SK-N-SH treated with all-trans-retinoic acid at 6 μM for 48 hours (cell line): ENCODE measurements around the gene PTCD1.

Experiments used
- BACH2 ChIP-seq: fragments of 250-450 bp; sonication (Bioruptor Pico); IDR thresholded peaks from 2 replicates; pipeline ENCODE4 v1.9.0; 2021; ENCODE audit warnings: mild to moderate bottlenecking, borderline replicate concordance
- CSRNP3 ChIP-seq: fragments of 250-450 bp; sonication (Bioruptor Pico); IDR thresholded peaks from 2 replicates; pipeline ENCODE4 v1.5.1; 2021; ENCODE audit warnings: mild to moderate bottlenecking, moderate library complexity
- OSR1 ChIP-seq: fragments of 250-450 bp; sonication (Bioruptor Pico); IDR thresholded peaks from 2 replicates; pipeline ENCODE4 v1.8.0; 2022; ENCODE audit warnings: moderate library complexity, mild to moderate bottlenecking, inconsistent platforms
- PATZ1 ChIP-seq: fragments of 250-450 bp; sonication (Bioruptor Pico); IDR thresholded peaks from 2 replicates; pipeline ENCODE4 v1.8.0; 2020; ENCODE audit warnings: mild to moderate bottlenecking, moderate library complexity, borderline replicate concordance
- PPARA ChIP-seq: fragments of 250-450 bp; sonication (Bioruptor Pico); IDR thresholded peaks from 2 replicates; pipeline ENCODE4 v1.5.0; 2020; ENCODE audit warnings: mild to moderate bottlenecking, borderline replicate concordance
- RARB ChIP-seq: fragments of 250-450 bp; sonication (Bioruptor Pico); IDR thresholded peaks from 2 replicates; pipeline ENCODE4 v1.8.0; 2021; ENCODE audit warnings: mild to moderate bottlenecking, moderate library complexity
- SNAI2 ChIP-seq: fragments of 250-450 bp; sonication (Bioruptor Pico); IDR thresholded peaks from 2 replicates; pipeline ENCODE4 v1.5.0; 2020; ENCODE audit warnings: mild to moderate bottlenecking, moderate library complexity
- ZC3H10 ChIP-seq: fragments of 250-450 bp; sonication (Bioruptor Pico); IDR thresholded peaks from 2 replicates; pipeline ENCODE4 v1.5.1; 2021; ENCODE audit warnings: mild to moderate bottlenecking, moderate library complexity
- ZNF8 ChIP-seq: fragments of 450-650 bp; formaldehyde crosslinking; IDR thresholded peaks from 2 replicates; pipeline ENCODE4 v1.5.0; 2020; ENCODE audit warnings: mild to moderate bottlenecking, moderate library complexity

DNA sequence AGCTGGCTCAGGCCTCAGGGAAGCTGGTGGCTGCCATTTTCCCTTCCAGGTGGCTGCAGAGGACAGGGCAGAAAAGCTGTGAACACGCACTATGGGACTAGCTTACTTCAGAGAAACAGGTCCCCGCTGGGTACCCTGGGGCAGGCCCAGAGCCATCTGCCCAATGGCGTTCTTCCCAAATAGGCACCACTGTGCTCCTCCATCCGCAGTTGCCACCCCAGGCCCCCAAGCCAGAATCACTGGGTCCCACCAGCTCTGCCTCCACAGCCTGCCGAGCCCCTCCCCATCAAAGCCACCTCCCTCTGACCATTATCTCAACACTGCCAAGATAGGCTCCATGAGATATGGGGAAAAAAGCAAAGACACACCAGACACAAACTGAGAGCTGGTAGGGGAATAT, 18.4 kb downstream of the PTCD1 start:
- TF ChIP-seq CSRNP3 (CRISPR knock-in tag) (no peak), OSR1 (no peak), PATZ1 (CRISPR knock-in tag) (no peak), PPARA (CRISPR knock-in tag) (no peak), RARB (CRISPR knock-in tag) (no peak), SNAI2 (no peak), ZNF8 (CRISPR knock-in tag) (no peak), ZC3H10 (CRISPR knock-in tag) (no peak), BACH2 (no peak)
